PC-9 (cell line): ENCODE results near the gene SASH1. TPM values are rescaled to one million over a fixed set of nuclear protein-coding genes. Genes with fewer than 3 reads are reported as not detected.

Source experiments
- BruUV-seq: library from RNA; stranded (reverse); fragments of 400-500 nt; replicated peaks from 2 replicates; lab custom pipeline; 2021; lab: Mats Ljungman, UMichigan
- CTCF ChIA-PET: fragments of 300-600 bp; sonication (Branson Sonifier 250); formaldehyde crosslinking; loops from one replicate; lab custom pipeline; 2022; ENCODE audit warnings: antibody characterized with exemption; lab: Charles Lee
- POLR2A ChIA-PET: fragments of 300-600 bp; sonication (Branson Sonifier 250); formaldehyde crosslinking; loops from one replicate; lab custom pipeline; 2022; ENCODE audit warnings: antibody characterized with exemption; ENCODE audit not compliant: unreplicated experiment; lab: Charles Lee
- DNase-seq, 2 experiments: peaks; one replicate each; pipeline versions ENCODE4 v3.0.0 to v3.0.0-alpha.2; 2015 to 2022; ENCODE audit warnings: mixed read lengths in 1 of 2
- H2AFZ ChIP-seq: fragments of 200-600 bp; sonication (generic); 2 replicates; pipeline ENCODE4 v1.8.1; 2017; ENCODE audit warnings: antibody characterized with exemption
- H3F3A ChIP-seq: fragments of 200-600 bp; sonication (generic); 2 replicates; pipeline ENCODE4 v1.8.1; 2017; ENCODE audit warnings: antibody characterized with exemption, mild to moderate bottlenecking, low read depth; ENCODE audit not compliant: insufficient read depth
- H3K27ac ChIP-seq: fragments of 200-600 bp; sonication (generic); 2 replicates; pipeline ENCODE4 v1.6.1; 2016; ENCODE audit warnings: mixed run types
- H3K27me3 ChIP-seq: fragments of 200-600 bp; sonication (generic); 2 replicates; pipeline ENCODE4 v1.6.1; 2016; ENCODE audit warnings: low read depth, mixed run types; ENCODE audit not compliant: insufficient read depth
- H3K36me3 ChIP-seq: fragments of 200-600 bp; sonication (generic); 2 replicates; pipeline ENCODE4 v1.6.1; 2016; ENCODE audit warnings: low read depth, mixed run types
- H3K4me1 ChIP-seq: fragments of 200-600 bp; sonication (generic); replicated peaks from 2 replicates; pipeline ENCODE4 v1.6.1; 2016; ENCODE audit warnings: mixed run types; ENCODE audit not compliant: insufficient read depth
- H3K4me2 ChIP-seq: fragments of 200-600 bp; sonication (generic); 2 replicates; pipeline ENCODE4 v1.6.1; 2017; ENCODE audit warnings: mixed run types
- H3K4me3 ChIP-seq: fragments of 200-600 bp; sonication (generic); 2 replicates; pipeline ENCODE4 v1.6.1; 2016; ENCODE audit warnings: mixed run types
- H3K79me2 ChIP-seq: fragments of 200-600 bp; sonication (generic); 2 replicates; pipeline ENCODE4 v1.6.1; 2017; ENCODE audit warnings: low read depth, mixed run types
- H3K9me2 ChIP-seq: fragments of 200-600 bp; sonication (generic); 2 replicates; pipeline ENCODE4 v1.8.1; 2017; ENCODE audit warnings: mild to moderate bottlenecking; ENCODE audit not compliant: insufficient read depth
- H3K9me3 ChIP-seq: fragments of 200-600 bp; sonication (generic); 2 replicates; pipeline ENCODE4 v1.8.1; 2016; ENCODE audit warnings: low read depth; ENCODE audit not compliant: insufficient read depth
- H4K20me1 ChIP-seq: fragments of 200-600 bp; sonication (generic); 2 replicates; pipeline ENCODE4 v1.8.1; 2017; ENCODE audit not compliant: insufficient read depth
- CTCF ChIP-seq: fragments of 200-600 bp; sonication (generic); conservative IDR thresholded peaks from 2 replicates; pipeline ENCODE4 v1.6.1; 2017; ENCODE audit warnings: mixed run types, antibody characterized with exemption, mild to moderate bottlenecking, moderate library complexity
- EZH2 ChIP-seq: fragments of 200-600 bp; sonication (generic); IDR thresholded peaks from 2 replicates; pipeline ENCODE4 v1.8.0; 2017; ENCODE audit warnings: antibody characterized with exemption, low read depth
- intact Hi-C: fragments of 100-400 bp; cut with micrococcal nuclease; formaldehyde crosslinking; loops from one replicate; pipeline ENCODE4 v1.10.0; 2022; ENCODE audit not compliant: unreplicated experiment
- total RNA-seq: library from RNA; stranded (reverse); gene quantifications from 2 replicates; pipeline ENCODE4 v1.2.3, GENCODE V29; 2021

The SASH1 gene
- total RNA-seq, 1 experiment from 2014 or later, result 32.9 TPM

DNA sequence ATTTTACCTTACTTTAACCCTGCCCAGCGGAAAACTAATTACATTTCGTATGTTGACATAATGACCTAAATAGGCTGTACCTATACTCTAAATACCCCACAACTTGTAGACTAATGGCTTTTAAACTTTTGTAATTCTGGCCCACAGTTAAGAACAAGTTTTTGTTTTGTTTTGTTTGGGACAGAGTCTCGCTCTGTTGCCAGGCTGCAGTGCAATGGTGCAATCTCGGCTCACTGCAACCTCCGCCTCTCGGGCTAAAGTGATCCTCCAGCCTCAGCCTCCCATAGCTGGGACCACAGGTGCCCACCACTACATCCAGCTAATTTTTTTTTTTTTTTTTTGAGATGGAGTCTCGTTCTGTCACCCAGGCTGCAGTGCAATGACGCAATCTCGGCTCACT lies 5.7 kb upstream of the SASH1 start:
- H2AFZ ChIP-seq, result no peak overlapping the region
- no peak overlapping the region for H3K4me2 ChIP-seq
- no peaks in the 10 kb centered on the region for H3K36me3 ChIP-seq
- no peaks in the 10 kb centered on the region for H3F3A ChIP-seq
- intact Hi-C loops, result no loop called here
- no TSS peak for BruUV-seq
- H3K27ac ChIP-seq, result no peak overlapping the region
- no peak for DNase-seq
- TF ChIP-seq CTCF (no peak), EZH2 (no peak)
- H3K4me1 ChIP-seq, result peaks cover 9% of the 10 kb centered on the region
- H3K27me3 ChIP-seq, result no peaks in the 10 kb centered on the region
- ChIA-PET CTCF (interaction anchor here (0.6 kb wide), 1 partner anchor 40 kb away, joined by 4 read pairs; no protein-coding TSS in a partner anchor), POLR2A (no interaction called here)
- H4K20me1 ChIP-seq, result no peaks in the 10 kb centered on the region
- no peaks in the 10 kb centered on the region for H3K9me2 ChIP-seq
- H3K4me3 ChIP-seq, result no peak overlapping the region
- H3K79me2 ChIP-seq, result no peaks in the 10 kb centered on the region
- no peaks in the 10 kb centered on the region for H3K9me3 ChIP-seq

- peaks cover 15% of the 10 kb centered on the region for H3K79me2 ChIP-seq
- POLR2A ChIA-PET, result no interaction called here
Measured at GRCh38 chr6:148339766-148340165, 2.9 kb upstream of the SASH1 start.

DNA sequence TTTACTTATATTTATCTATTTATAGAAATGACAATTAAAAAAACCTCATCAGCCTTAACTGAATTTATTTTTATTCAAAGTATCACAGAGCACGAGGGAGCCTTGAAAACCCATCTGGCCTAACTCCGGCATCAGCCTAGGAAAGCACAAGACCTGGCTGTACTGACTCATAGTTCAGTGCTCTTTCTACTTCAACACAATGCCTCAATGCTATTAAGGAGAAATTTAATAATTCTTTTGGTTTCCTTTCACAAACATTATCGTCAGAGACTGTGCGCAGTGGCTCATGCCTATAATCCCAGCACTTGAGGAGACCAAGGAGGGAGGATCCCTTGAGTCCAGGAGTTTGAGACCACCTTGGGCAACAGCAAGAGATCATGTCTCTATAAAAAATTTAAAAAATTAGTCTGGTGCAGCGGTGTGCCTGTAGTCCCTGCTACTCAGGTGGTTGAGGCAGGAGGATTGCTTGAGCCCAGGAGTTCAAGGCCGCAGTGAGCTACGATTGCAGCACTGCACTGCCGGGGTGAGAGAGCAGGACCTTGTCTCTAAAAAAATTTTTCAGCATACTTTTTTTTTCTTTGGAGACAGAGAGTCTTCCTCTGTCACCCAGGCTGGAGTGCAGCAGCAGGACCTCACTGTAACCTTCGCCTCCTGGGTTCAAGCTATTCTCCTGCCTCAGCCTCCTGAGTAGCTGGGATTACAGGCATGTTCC lies 1.9 kb upstream of the SASH1 start:
- H3K9me2 ChIP-seq, result no peaks in the 10 kb centered on the region
- CTCF ChIA-PET, result no interaction called here
- peaks cover 31% of the 10 kb centered on the region for H3K4me1 ChIP-seq
- H3K27me3 ChIP-seq, result no peaks in the 10 kb centered on the region
- DNase-seq, result no peak
- H3K9me3 ChIP-seq, result no peaks in the 10 kb centered on the region
- 0 out of 2 replicates have a peak, but pooled peaks cover 4% of the 10 kb centered on the region for H3K36me3 ChIP-seq
- H2AFZ ChIP-seq, result no peak overlapping the region
- no peak overlapping the region for H3K4me2 ChIP-seq
- peaks cover 24% of the 10 kb centered on the region for H3K79me2 ChIP-seq
- intact Hi-C loops, result loop anchor here (10.0 kb wide), 1 partner anchor 64 kb away; no protein-coding TSS in a partner anchor
- TF ChIP-seq EZH2, result no peak
- no peak for TF ChIP-seq CTCF
- BruUV-seq, result no TSS peak
- POLR2A ChIA-PET, result no interaction called here
- no peaks in the 10 kb centered on the region; the same call in 1 of the 2 replicates for H3F3A ChIP-seq
- no peak overlapping the region for H3K27ac ChIP-seq
- no peak overlapping the region for H3K4me3 ChIP-seq
- no peaks in the 10 kb centered on the region for H4K20me1 ChIP-seq

More at GRCh38 chr6:148339766-148340165, 2.9 kb upstream of the SASH1 start:
- no peaks in the 10 kb centered on the region for H3K9me3 ChIP-seq
- TF ChIP-seq EZH2 (no peak), CTCF (no peak)
- H3K4me3 ChIP-seq, result no peak overlapping the region
- H4K20me1 ChIP-seq, result no peaks in the 10 kb centered on the region
- H3K36me3 ChIP-seq, result no peaks in the 10 kb centered on the region
- no TSS peak for BruUV-seq
- no peaks in the 10 kb centered on the region for H3K27me3 ChIP-seq
- no peaks in the 10 kb centered on the region for H3K9me2 ChIP-seq
- no peaks in the 10 kb centered on the region; the same call in 1 of the 2 replicates for H3F3A ChIP-seq
- H3K27ac ChIP-seq, result no peak overlapping the region
- H3K4me2 ChIP-seq, result no peak overlapping the region
- H2AFZ ChIP-seq, result no peak overlapping the region
- peaks cover 21% of the 10 kb centered on the region for H3K4me1 ChIP-seq
- intact Hi-C loops, result loop anchor here (10.0 kb wide), 1 partner anchor 65 kb away; no protein-coding TSS in a partner anchor
- CTCF ChIA-PET, result no interaction called here
- DNase-seq, result no peak
